ENCODE measurements around the gene FAM114A1. TPM values are rescaled to one million over a fixed set of nuclear protein-coding genes. Genes with fewer than 3 reads are reported as not detected.

FAM114A1 gene
- total RNA-seq, 2 donors from 2014 or later, result 19.3 to 39.3 TPM

DNA sequence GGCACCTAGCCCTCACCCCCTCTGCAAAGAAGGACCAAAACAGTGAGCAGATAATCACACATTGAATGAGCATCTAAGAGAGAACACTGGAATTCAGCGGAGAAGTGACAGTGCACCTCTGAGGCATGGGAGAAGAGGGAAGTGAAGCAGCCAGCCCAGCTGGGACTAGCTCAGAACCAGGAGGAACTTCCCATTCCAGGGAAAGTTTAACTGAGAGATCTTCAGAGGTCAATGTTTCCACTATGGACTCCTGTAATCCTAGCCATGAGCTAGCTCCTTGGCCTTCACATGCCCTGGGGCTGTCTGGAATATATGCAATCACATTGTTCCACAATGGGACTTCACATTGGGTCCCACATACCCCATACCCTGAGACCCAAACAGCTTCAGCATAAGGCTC is 35.4 kb upstream of the FAM114A1 start:
- no peak overlapping the region for H3K27ac ChIP-seq (ENCODE audit: low read depth, low read length)
- WGBS, 2 experiments (ENCODE audit: insufficient coverage in 1 of 2, insufficient read length in 1 of 2), result 90 to 100% methylated on average over 1 of the region's 1 CpG
- DNase-seq, result no peak
- no peaks in the 10 kb centered on the region for H3K4me1 ChIP-seq (ENCODE audit: control insufficient read depth, insufficient read depth, low read length)
- H3K27ac Mint-ChIP-seq, result no peak overlapping the region
- no peaks in the 10 kb centered on the region for H3K4me1 Mint-ChIP-seq
- no peaks in the 10 kb centered on the region for H3K36me3 Mint-ChIP-seq (ENCODE audit: low read depth)
- H3K4me3 ChIP-seq (ENCODE audit: low read length), result no peak overlapping the region
- H3K9me3 Mint-ChIP-seq, result peaks cover 4% of the 10 kb centered on the region
- TF ChIP-seq, protein P1, sequence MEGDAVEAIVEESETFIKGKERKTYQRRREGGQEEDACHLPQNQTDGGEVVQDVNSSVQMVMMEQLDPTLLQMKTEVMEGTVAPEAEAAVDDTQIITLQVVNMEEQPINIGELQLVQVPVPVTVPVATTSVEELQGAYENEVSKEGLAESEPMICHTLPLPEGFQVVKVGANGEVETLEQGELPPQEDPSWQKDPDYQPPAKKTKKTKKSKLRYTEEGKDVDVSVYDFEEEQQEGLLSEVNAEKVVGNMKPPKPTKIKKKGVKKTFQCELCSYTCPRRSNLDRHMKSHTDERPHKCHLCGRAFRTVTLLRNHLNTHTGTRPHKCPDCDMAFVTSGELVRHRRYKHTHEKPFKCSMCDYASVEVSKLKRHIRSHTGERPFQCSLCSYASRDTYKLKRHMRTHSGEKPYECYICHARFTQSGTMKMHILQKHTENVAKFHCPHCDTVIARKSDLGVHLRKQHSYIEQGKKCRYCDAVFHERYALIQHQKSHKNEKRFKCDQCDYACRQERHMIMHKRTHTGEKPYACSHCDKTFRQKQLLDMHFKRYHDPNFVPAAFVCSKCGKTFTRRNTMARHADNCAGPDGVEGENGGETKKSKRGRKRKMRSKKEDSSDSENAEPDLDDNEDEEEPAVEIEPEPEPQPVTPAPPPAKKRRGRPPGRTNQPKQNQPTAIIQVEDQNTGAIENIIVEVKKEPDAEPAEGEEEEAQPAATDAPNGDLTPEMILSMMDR (conservative IDR thresholded peaks at IDR 0.05), result no peak
- no peak overlapping the region for H3K9ac ChIP-seq (ENCODE audit: extremely low read depth, low read length, poor library complexity, severe bottlenecking)
- no peaks in the 10 kb centered on the region for H3K27me3 ChIP-seq (ENCODE audit: control insufficient read depth, insufficient read depth, low read length, poor library complexity, severe bottlenecking)
- H3K4me3 Mint-ChIP-seq, result no peak overlapping the region
- H3K36me3 ChIP-seq (ENCODE audit: control insufficient read depth, insufficient read depth, low read length), result no peaks in the 10 kb centered on the region
- H3K9me3 ChIP-seq (ENCODE audit: control insufficient read depth, low read length), result no peaks in the 10 kb centered on the region
- no peaks in the 10 kb centered on the region for H3K27me3 Mint-ChIP-seq (ENCODE audit: insufficient read depth)

DNA sequence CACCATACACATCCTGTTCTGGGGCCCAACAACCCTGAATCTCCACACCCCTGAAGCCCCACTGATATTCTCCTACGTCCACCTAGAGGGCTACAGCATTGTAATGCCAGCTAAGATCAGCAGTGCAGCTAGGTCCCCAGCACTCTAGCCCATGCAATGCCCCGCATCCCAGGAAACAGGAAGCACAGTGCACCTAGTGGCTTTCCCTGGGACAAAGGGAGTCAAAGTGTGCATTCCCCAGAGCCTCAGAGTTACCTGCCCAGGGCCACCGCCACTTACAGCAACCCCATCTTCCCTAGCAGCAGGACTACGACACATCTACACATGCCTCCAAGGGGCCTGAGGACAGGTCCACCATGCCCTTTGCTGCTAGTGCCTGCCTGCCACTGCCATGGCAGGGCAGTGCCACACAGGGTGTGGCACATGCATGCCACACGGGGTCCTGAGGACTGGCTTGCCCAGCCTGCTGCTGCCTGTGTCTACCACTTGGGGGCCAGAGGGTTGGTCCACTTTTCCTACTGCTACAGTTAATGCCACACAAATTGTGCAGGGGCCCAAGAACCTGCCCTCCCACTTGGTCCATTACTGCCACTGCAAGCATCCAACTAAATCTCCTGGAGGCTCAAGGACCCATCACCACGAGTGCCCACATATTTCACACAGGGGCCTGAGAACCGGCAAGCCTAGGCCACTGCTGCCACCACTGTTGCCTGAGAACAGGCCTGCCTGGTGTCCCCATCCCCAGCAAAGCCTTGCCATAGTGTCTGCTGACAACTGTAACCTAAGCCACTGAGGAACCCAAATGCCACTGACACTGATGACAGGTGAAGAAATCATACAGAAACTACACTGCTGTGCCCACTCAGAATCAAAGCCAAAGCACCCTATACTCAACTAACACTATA is 34.7 kb upstream of the FAM114A1 start:
- DNase-seq, result peak; percentile 48
- Histone ChIP-seq H3K4me1 (ENCODE audit: control insufficient read depth, insufficient read depth, low read length) (no peaks in the 10 kb centered on the region), H3K9ac (ENCODE audit: extremely low read depth, low read length, poor library complexity, severe bottlenecking) (no peak overlapping the region), H3K36me3 (ENCODE audit: control insufficient read depth, insufficient read depth, low read length) (no peaks in the 10 kb centered on the region), H3K9me3 (ENCODE audit: control insufficient read depth, low read length) (no peaks in the 10 kb centered on the region), H3K4me3 (ENCODE audit: low read length) (no peak overlapping the region), H3K27ac (ENCODE audit: low read depth, low read length) (no peak overlapping the region), H3K27me3 (ENCODE audit: control insufficient read depth, insufficient read depth, low read length, poor library complexity, severe bottlenecking) (no peaks in the 10 kb centered on the region)
- Mint-ChIP-seq H3K4me1 (no peaks in the 10 kb centered on the region), H3K4me3 (no peak overlapping the region), H3K36me3 (ENCODE audit: low read depth) (no peaks in the 10 kb centered on the region), H3K27me3 (ENCODE audit: insufficient read depth) (no peaks in the 10 kb centered on the region), H3K27ac (no peak overlapping the region), H3K9me3 (peaks cover 4% of the 10 kb centered on the region)
- TF ChIP-seq, protein P1 (conservative IDR thresholded peaks at IDR 0.05), result peak; percentile 67
- 88 to 97% methylated on average over 3 to 7 of the region's 7 CpGs for WGBS, 2 experiments (ENCODE audit: insufficient coverage in 1 of 2, insufficient read length in 1 of 2)

DNA sequence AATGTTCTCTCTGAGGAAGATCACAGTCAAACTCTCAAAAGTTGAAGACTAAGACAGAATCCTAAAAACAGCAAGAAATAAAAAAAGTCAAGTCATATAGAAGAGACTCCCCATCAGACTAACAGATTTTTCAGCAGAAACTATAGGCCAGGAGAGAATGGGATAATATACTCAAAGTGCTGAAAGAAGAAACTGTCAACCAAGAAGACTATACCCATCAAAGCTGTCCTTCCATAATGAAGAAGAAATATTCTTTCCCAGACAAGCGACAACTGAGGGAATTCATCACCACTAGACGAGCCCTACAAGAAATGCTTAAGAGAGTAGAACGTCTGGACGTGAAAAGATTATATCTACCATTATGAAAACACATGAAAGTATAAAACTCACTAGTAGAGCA is 33.0 kb upstream of the FAM114A1 start:
- Histone ChIP-seq H3K9me3 (ENCODE audit: control insufficient read depth, low read length) (no peaks in the 10 kb centered on the region), H3K9ac (ENCODE audit: extremely low read depth, low read length, poor library complexity, severe bottlenecking) (no peak overlapping the region), H3K4me3 (ENCODE audit: low read length) (no peak overlapping the region), H3K4me1 (ENCODE audit: control insufficient read depth, insufficient read depth, low read length) (no peaks in the 10 kb centered on the region), H3K27me3 (ENCODE audit: control insufficient read depth, insufficient read depth, low read length, poor library complexity, severe bottlenecking) (no peaks in the 10 kb centered on the region), H3K36me3 (ENCODE audit: control insufficient read depth, insufficient read depth, low read length) (no peaks in the 10 kb centered on the region), H3K27ac (ENCODE audit: low read depth, low read length) (no peak overlapping the region)
- Mint-ChIP-seq H3K27ac (no peak overlapping the region), H3K27me3 (ENCODE audit: insufficient read depth) (no peaks in the 10 kb centered on the region), H3K36me3 (ENCODE audit: low read depth) (no peaks in the 10 kb centered on the region), H3K4me3 (no peak overlapping the region), H3K4me1 (no peaks in the 10 kb centered on the region), H3K9me3 (peaks cover 4% of the 10 kb centered on the region)
- 90 to 100% methylated on average over 1 to 4 of the region's 4 CpGs for WGBS, 2 experiments (ENCODE audit: insufficient coverage in 1 of 2, insufficient read length in 1 of 2)
- no peak for DNase-seq
- TF ChIP-seq, protein P1 (conservative IDR thresholded peaks at IDR 0.05), result no peak

Measured in endodermal cell (in vitro differentiated cells).